ENCODE measurements around the gene GSX2.

Gene GSX2

DNA sequence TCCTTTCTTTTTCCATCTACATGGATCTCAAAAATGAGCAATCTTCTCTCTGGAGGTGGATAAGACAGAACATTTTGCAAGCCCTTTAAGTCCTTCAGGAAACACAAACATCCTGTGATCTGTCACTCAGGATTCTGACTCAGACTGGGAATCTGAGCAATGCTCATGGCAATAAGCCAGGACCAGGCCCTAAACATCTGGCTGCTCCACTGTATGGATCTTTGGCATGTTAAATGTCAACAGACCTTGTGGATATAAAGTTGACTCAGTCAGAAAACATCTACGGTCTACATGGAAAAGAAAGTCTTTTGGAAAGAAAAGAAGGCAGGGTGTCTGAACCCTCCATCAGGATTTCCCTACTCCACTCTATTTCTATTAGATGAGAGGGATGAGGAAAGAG lies 17.8 kb upstream of the GSX2 start:
- no peak for DNase-seq

DNA sequence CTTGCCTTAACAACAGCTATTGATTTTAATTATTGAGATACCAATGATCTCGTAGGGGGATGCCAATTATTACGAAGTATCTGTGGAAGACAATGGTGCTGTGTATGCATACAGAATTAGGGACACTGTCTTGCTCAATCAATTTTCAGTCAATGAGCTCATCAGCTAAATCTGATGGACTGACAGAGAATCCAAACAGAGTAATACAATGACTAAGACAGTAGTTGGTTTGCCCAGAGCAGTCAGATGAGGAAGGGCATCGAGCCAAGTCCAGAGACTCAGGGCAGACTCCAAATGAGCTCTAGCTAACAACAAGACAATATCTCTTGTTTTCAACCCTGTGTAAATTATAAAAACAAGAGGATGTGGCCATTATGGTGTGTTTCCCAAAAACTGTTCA lies 14.7 kb upstream of the GSX2 start:
- no peak for DNase-seq

DNA sequence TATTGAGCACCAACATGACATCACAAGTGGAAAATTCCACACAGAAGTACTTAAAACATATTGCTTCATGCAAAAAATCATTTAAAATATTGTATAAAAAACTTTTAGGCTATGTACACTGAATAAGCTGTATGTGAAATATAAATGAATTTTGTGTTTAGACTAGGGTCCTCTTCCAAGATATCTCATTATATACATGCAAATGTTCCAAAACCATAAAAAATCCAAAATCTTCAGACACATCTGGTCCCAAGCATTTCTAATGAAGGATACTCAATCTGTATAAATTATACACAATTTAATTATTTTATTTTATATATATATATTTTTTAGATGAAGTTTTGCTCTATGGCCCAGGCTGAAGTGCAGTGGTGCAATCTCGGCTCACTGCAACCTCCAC lies 10.1 kb upstream of the GSX2 start:
- no peak for DNase-seq

DNA sequence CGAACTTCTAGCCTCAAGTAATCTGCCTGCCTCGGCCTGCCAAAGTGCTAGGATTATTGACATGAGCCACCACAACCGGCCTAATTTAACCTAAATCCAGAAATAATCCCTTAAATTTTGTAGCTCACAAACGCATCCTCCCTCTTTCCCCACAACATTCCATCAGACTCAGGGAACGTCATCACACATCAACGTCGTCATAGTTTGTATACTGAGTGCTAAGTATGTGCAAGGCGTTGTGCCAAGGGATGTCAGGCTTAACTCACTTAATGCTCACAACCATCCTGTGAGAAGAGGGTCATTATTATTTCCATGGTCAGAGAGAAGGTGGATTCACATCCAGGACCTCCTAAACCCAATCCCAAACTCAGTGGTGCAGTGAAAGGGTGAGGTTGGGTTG lies 9.6 kb upstream of the GSX2 start:
- DNase-seq = no peak

DNA sequence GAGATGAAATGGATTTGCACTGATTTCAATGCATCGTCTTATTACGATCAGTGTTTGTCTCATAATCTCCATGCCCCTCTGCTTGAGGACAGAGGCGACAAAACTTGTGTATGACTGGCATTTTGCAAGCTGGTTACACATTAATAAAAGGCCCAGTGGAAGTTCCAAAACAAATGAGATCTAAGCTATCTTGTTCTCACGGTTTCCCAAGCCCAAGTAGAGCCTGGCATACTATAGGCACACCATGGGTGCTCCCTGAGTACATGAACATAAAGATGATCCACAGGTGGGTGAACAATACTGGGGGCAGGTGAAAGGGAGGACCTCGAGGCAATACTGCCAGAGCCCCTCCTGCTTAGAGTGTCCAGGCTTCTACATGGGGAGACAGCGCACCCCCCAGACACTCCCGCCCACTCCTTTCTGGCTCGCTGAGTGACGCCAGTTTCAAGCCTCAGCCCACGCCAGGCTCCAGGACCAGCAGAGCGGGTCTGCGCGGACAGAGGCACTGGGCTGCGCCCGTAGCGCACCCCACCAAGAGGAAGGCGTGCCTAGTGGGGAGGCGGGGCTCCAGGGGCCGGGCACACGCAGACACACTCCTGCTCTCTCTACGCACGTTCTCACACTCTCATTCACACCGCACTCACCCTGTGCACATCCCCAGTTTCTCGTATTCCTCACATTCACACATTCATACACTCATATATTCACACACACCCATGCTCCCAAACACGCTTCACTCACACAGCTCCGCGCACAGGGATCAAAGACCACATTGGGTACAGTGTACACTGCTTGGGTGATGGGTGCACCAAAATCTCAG lies 8.9 kb upstream of the GSX2 start:
- DNase-seq = no peak

DNA sequence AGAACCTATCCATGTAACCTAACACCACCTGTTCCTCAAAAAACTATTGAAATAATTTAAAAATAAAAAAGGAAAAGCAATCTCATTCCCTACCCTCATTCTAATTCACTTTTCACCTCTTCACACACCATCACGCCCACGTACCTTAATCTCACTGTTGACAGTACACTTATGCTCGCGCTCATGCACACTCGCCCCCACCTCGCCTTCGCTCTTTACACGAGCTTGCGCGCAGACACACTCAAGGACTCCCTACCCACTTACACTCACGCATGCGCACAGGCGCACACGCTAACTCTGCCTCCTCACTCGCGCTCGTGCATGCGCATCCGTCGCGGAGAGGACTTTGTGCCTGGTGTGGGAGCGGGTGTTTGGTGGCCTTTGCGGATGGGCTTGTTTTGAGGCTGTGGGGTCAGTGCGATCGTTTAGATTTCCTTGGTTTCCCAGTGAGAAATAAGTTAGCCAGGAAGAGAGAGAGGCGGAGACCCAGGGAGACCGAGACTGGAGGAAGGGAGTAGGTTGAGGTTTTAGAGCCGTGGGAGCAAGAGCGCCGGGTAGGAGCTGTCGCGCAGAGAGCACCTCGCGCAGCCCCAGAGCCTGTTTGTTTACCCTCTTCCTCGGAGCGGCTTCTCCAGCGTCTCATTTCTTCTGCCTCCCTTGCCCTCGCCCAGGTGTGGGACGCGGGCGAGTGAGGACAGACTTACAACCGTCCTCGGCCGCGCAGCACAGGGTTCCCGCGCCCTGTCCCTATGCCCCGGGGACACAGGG lies 8.1 kb upstream of the GSX2 start:
- peak; percentile 80 for DNase-seq

DNA sequence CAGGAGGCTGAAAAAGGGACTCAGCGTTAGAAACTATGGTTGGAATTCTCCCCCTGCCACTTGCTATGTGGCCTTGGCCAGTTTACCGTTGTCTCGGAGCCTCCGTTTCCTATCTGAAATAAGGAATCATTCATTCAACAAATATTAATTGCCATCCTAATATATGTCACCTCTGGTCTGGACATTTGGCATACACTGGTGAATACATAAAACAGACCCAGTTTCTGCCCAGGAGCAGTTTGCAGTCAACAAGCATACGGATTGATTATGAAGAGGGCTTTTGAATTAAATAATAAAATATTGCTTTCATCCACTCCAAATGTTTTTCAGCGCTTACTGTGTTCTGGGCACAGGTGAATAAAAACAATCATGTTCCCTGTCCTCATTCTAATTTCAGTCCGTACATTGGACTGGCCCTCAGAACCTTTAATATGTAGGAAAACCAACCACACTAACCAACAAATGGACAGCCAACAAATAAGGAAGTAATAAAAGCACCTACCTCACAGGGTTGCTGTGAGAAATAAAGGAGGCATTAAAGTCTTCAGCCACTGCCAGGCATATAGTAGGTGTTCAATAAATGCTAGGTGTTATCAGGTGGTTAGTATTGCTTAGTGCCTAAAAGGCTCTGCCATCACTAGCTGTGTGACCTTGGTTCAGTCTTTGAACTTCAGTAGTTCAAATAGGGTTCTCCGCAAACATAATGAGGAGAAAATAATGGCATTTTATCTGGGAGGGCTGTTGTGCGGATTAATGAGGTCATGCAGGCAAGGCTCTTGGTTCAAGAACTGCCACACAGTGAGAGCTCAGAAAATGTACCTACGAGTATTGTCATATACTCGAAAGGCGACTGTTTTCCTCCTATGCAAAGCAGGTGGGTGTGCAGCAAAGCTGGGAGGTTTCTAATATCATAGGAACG lies 7.3 kb upstream of the GSX2 start:
- no peak for DNase-seq

DNA sequence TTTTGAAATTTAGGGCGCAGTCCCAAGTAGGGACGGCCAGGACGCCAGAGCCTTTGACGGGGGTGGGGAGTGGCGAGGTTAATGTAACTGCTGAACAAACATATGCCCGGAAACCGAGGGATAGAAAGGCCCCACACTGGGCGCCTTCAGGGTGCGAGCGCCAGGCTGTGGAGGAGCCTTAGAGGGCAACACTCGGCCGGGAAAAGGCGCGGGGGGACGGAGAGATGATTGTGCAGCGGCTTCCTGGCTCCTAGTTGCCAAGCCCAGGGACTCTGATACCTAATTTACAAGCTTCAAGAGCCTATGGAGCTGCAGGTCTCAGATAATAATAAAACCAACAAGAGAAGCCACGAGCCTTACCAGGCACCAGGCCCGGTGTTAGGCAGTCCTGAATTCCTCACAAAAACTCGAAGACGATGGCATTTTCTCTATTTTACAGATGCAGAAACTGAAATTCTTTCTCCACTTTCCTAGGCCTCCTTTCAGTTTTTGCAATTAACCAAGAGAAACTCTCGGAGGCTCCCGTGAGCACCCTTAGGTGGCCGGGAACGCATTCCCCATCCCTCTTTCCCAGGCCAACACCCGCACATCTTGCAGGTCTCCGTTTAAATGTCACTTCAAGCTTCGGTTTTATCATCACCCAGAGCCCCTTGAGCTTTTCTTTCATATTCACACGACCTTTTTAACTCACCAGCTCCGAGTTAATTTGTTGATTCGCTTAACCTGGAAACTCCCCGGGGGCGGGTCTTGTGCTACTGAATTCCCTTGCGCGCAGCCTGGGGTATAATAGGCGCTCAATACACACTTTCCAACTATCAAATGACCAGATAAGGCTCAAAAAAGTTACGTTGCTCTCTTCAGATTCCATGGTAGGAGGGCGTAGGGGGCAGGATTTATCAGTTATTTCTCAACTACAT lies 6.4 kb upstream of the GSX2 start:
- no peak for DNase-seq

DNA sequence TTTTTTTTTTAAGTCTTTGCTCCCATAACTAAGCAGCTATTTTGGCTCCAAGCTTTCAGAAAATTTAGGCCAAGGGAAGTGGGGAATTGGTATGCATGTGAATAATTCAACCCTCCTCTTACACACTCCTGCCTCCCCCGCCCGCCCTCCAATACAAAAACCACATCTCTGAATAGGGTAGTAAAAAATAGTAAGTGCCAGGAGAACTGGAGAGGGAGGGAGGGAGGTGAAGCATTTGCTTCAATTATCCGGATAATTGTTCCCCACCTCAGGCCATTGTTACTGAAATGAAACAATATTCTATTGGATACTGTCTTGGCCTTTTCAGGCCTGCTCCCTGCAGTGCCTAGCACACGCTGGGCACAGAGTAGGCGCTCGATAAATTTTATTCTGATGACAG lies 5.5 kb upstream of the GSX2 start:
- no peak for DNase-seq

DNA sequence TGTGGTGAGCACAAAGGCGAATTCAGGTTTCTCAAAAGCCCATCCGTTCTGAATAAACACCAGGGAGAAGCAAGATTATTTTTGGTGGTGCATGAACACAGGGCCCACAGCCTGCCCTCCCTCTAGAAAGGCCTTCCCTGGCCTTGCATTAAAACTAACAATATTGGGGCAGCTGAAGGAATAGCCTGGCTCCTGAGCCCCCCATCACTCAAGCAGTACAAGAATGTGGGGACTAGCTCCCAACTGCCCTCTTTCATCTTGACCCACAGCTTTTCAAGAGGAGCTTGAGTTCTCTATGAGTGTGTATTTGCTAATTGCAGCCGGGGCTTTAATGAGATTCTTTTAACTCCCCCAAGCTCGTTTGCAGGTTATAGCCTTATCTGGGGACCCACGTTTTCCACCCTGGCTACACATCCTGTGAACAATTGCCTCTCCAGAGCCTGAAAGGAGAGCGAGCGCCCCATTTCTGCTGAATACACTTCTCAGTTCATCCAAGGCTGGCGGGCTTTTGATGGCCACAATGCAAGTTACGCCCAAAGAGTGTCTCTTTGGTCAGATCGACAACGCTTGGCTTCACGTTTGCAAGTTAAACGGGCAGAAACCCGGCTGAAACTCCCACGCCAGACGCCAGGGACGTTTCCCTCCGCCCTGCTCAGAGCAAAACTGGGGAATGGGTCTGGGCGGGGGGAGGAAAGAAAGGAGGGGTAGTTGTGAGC lies 4.7 kb upstream of the GSX2 start:
- DNase-seq = no peak

DNA sequence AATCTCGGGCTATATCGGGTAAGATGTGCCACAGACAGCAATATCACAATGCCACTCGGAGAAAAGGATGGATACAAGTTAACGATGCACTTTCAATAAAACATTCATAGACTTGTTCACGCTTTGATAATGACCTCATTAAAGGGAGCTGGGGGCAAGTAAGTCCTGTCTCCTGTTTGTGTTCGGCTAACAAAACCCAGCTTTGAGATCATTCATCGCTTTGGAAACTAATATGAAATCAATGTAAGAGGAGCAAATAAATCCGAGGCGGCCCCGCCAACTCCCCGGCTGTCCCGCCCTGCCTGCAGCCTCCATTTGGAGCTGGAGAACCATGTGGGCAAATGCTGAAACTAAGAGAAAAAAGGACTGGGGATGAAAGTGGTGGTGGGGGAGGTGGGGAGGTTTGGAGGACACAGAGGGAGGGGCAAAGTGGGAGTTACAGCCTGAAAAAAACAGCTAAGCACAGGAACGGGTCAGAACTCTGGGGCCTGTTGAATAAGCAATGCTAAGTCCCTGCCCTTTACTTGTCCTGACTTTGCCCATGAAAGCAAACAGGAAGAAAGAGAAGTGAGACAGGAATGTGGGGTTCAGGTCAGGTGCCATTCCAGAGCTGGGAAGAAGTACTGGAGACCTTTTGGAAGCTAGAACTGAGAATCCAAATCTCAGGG lies 3.5 kb upstream of the GSX2 start:
- no peak for DNase-seq

DNA sequence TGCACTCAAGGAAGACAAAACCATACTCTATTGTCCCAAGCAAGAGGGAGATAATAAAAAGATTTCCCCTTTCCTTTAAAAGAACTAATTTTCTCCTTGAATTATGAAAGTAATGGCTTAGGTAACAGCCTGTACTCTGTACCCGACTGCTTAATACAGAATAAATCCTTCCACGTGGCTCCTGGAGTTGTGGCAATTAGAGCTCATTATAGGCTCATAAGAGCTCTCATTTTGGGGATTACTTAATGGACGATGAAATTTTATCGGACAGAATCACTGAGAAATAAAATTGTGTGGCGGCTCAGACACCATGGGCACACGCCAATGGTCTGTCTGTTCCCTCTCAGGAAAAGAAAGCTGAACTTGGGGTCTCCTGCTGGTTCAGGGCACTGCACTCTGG lies 2.8 kb upstream of the GSX2 start:
- no peak for DNase-seq

DNA sequence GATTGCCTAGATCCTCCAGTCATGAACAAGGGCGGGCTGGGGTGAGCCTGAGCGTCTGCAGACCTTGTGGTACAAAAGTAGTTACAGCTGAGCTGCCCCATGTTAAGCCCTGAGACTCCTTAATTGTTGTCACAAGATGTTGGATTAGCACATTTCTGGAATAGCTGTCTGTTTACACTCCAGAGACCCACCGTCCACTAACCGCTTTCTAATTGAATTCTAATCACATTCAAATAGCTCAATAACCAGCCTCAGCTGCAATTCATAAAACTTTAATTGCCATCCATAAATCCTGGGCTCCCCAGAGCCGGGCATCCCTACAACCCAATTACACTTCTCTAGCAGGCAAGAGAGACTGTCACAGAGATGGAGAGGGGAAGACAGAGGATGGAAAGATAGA lies 1.6 kb upstream of the GSX2 start:
- no peak for DNase-seq

DNA sequence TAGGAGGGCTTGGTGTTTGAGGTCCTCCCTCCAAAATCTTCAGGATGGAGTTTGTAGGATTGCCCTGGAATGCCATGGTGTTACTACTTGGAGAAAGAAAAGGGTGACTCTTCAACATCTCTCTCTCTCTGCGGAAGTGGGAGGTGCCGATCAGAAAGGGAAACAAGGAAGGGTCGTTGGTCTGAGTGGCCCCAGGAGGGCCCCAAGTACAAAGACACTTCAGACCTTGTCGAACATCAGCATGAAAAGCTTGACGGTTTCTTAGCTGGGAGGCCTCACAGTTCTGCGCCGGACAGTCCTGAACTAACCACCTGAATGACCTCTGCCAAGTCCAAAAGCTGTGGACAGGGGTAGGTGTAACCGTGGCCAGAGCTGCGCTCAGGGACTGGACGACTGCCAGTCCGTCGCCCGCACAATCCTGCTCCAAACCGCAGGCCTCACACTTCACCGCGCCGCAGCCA lies 646 bp upstream of the GSX2 start:
- DNase-seq = no peak

DNA sequence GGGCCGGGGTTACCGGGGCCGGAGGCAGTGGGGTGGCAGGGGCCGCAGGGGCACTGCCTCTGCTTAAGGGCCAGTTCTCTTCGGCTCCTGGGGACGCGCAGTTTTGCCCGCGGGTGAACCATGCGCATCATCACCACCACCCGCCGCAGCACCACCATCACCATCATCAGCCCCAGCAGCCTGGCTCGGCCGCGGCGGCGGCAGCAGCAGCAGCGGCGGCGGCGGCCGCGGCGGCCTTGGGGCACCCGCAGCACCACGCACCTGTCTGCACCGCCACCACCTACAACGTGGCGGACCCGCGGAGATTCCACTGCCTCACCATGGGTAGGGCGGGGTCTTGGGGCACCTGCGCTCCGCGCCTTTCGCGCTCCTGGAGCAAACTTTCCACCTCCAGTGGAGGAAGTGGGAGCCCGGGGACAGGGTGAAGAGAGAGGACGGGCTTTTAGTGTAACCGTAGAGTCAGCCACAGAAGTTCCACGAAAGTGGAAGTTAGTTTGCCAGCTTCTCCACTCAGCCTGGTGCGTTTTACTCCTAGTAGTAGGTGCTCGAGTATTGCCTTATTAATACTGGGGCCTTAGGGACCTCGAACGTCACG lies 729 bp downstream of the GSX2 start:
- DNase-seq = no peak

DNA sequence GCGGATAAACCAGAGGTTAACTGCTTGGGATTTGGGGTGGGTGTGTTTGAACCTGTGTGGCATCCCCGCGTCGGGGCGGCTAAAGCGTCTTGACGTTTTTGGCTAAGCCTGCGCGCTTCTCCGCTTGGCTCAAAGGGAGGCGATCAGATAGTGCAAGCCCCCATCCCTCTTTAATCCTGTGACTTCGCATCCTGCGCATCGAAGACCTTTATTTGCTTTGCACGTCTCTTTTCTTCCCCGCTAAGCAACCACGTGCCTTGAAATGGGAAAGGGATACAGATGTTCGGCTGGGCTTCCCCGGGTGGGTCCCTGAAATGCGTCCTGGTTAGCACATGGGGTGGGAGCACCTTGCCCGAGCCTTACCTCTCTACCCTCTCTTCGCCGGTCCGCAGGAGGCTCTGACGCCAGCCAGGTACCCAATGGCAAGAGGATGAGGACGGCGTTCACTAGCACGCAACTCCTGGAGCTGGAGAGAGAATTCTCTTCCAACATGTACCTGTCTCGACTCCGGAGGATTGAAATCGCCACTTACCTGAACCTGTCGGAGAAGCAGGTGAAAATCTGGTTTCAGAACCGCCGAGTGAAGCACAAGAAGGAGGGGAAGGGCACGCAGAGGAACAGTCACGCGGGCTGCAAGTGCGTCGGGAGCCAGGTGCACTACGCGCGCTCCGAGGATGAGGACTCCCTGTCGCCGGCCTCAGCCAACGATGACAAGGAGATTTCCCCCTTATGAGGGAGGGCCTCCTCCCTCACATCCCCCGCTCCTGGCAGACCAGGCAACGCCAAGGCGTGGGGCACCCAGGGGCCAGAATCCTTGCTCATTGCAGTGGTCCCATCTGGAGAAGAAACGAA lies 1.5 kb downstream of the GSX2 start:
- DNase-seq = no peak

DNA sequence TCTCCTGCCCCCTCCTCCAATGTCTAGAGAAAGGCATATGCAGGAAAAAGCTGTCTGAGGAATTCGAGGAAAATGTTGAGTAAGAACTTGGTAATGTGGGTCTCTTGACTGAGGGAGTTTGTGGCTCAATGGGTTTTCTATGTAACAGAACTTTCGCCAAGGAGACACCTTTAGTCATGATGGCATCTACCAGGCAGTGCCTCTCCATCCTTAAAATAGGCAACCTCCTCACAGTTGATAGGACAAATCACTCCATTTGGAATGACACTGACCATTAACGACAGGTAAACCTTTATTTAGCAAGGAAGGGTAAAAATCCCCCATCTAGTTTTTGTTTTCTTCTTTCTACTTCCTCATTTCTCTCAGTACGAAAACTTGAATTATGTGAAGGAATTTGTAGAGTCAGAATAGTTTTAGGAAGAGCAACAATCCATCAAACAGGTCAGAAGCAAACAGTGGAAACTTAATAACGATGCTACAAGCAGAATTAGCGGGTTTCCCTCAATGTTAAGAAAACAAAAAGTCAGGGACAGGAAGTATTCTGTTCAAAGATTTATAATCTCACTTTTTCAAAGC lies 2.7 kb downstream of the GSX2 start:
- no peak for DNase-seq

DNA sequence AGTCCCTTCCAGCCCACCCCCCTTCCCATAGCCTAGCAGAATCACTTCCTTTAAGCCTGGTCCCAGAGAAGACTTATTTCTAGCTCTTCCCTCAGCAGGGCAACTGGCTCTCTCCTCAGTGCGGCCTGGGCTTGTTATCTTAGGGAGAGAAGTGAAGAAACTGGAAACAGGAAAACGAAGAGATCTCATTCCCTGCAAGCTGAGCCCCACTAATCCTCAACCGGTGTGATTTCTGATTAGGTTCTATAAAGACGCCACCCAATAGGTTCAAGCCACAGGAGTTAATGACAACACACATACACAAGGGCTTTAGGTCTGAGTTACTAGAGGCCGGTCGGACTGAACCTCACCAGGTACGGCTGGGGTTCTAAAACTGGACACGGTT lies 3.2 kb downstream of the GSX2 start:
- DNase-seq = no peak

DNA sequence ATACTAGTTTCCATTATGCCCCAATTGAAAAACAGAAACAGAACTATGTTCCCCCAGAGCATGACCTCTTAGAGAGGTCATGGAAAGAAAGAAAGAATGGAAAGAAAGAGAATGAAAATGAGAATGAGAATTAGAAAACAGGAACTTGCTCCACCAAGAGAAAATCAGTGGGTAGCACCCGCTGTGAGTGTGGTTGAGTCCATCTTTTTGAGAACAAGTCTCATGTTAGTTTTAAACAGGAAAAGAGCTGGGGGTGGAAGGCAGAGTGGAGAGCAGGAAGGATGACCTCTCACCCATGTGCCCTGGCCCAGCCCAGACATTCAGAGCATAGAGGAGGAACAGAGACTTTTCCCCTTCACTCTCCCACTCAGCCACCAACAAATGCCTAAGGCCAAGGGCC lies 4.9 kb downstream of the GSX2 start:
- DNase-seq = no peak

Measured in activated CD4-positive, alpha-beta T cell treated with anti-CD3 and anti-CD28 coated beads, Interleukin-10, Interleukin-2, amounts not matched to agents 100 ng/mL and 50 ng/mL, durations not matched to agents 16 hours and 8 hours (primary cell).